Left forelimb (tissue), 1 donor: ENCODE data around the gene MRPS15.
"Not testable (repeated sequence)": the region's sequence is repeated elsewhere in the genome, so short reads cannot be mapped to it uniquely, and the experiment has no call there.

ENCODE experiments used
- DNase-seq: peaks from one replicate; pipeline ENCODE4 v3.0.0-alpha.2; 2018; ENCODE audit warnings: low spot score

The MRPS15 gene

DNA sequence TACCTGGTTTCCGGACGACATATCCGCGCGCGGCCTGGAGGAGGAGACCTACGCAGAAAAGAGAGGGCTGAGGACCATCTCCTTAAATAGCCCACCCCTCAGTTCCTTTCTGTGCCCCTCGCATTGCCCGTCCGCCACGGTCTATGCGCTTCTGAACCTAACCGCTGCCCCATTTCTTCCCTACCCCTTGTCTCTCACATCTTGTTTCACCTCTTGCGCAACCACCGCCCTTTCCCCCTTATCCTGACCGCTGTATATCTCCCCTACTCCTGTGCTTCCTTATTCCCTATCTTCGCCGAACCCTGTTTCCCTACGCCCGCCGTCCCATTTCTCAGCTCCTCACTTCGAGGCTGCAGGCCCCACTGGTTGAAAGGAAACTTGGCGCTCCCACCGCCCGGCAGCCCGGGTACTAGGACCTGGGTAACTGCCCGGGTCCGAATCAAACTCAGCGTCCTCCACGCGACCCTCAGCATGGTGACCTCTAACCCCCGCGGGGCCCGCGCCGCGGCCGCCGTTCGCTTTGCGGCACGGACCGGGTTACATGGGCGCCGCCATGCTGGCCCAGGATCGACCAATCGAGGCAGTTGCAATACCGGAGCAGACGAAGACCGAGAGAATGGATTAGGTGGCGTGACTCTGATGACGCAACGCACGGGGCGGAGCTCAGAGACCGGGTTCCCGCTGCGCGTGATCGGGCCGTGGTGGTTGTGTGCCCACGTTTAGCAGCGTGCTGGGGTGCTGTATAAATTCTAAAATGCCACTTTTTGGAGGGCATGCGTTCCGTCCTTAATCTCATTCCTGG, at the start of gene MRPS15:
Gene MRPS15, minus strand, starts transcription at position 582 of the 802 bp plus-strand sequence. Its CDS starts 109 bp downstream, at position 473.
- peak; percentile 94 for DNase-seq

DNA sequence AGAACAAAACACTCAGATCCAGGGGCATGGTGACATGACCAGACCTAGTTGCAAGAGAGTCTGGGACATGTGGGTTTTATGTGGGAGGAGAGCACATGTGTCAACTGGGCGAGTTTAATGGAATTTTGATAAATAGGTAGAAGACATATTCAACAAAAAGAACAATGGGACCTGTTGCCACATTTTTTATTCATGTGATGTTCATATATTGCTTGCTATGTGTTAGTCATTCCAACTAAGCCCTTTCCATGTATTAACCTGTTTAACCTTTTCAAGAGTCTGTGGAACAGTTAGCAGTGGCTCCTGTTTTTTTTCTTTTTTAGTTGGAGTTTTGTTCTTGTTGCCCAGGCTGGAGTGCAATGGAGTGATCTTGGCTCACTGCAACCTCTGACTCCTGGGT, 48.7 kb upstream of the MRPS15 start:
- no peak for DNase-seq

DNA sequence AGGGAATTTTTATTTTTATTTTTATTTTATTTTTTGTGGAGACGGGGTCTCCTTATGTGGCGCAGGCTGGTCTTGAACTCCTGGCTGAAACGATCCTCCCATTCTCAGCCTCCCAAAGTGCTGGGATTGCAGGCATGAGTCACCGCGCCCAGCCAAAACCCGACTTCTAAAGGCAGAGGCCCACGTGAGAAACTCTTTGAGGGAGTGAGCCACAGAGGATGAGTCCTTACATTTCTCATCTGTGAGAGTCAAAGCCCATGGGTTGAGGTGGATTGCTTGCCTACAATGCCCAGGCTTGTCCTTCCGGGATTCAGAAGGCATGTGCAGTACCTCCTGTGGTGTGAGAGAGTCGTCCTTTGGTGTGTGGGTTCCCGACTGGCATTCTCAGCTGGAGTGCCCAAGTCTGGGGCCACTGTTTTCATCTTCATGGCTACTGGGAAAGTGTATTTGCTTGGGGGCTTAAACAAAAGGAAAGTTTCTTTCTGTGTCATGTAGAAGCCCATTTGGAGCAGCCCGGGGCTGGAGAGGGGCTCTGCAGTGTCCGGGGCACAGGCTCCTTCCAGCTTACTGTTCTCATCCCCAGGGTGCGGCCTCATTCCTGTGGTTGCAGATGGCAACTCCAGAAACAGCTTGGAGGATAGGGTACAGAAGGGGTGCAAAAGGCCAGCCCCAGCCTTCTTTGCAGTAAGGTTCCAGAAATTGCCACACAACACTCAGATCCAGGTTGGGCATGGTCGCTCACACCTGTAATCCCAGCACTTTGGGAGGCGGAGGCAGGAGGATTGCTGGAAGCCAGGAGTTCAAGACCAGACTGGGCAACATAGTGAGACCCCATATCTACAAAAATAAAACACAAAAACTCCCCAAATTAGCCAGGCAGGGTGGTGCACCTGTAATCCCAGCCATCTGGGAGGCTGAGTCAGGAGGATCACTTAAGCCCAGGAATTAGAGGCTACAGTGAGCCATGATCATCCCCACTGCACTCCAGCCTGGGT, 47.9 kb upstream of the MRPS15 start:
- peak; percentile 33 for DNase-seq

DNA sequence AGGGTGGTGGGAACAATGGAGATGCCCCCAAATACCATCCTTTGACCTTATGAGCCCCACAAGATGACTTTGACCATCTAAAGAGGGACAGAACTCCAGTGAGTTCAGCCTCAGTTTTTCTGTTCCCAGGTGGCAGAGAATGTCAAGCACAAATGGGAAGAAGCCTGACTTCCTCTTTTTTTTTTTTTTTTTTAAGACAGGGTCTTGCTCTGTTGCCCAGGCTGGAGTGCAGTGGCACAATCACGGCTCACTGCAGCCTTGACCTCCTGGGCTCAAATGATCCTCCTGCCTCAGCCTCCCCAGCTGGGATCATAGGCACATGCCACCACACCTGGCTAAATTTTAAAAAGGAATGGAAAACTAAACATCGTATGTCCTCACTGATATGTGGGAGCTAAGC, 47.0 kb upstream of the MRPS15 start:
- DNase-seq = peak; percentile 25

DNA sequence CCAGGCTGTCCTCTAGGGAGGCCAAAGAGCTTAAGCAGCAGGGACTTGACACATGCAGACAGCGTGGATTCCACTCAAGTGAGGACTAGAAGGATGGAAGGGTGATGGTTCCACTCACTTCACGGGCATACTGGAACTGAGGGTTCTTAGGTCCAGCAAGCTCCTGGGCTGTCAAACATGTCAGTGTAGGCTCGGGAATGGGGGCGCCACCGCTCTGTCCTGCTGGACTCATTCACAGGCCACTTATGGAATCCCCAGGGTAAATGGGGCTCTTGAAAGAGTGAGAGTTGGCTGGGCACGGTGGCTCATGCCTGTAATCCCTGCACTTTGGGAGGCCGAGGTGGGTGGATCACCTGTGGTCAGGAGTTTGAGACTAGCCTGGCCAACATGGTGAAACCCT, 46.2 kb upstream of the MRPS15 start:
- no peak for DNase-seq

DNA sequence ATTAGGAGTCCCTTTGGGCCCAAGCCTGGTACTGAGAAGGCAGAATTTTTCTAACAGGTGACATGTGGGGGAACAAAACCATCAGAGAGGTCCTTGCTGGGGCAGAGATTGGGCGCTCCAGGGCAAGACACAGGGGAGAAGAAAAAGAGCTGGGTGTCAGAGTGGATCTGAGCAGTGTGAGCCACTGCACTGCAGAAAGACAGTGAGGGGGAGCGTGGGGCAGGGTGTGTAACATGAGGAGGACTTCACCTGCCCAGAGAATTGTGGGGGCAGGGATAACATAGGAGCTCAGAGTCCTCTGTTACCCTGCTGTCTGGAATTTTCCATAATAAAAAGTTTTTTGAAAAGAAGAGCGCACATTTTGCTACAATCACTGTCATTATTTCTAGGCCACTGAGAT, 44.1 kb upstream of the MRPS15 start:
- no peak for DNase-seq

DNA sequence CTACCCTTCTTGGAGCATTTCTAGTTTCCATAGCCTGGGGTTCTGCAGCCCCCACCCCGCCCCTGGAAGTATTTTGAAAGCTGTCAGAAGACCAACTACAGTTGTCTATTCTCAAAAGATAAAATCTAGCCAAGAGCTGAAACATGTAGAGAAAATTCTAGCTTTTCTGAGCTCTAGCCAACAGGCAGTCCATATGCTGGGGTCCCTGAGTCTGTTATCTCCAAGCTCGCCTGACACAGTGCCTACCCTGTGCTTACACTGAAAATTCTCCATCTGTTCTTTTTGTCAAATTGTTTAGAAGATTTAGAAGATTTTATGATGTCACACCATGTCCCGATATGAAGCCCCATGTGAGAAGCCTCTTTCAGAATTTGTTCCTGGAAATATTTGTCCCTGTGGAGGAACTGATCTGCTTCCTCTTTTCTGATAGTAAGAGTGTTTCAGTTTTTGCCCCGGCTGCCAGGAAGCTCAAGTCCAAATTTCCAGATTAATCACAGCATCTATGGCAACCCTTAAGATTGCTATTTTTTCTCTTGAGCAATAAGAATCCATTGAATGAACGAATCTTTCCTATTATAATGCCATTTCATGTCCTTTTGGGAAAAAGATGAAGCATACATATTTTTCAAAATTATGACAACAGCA, 42.2 kb upstream of the MRPS15 start:
- peak; percentile 14 for DNase-seq

DNA sequence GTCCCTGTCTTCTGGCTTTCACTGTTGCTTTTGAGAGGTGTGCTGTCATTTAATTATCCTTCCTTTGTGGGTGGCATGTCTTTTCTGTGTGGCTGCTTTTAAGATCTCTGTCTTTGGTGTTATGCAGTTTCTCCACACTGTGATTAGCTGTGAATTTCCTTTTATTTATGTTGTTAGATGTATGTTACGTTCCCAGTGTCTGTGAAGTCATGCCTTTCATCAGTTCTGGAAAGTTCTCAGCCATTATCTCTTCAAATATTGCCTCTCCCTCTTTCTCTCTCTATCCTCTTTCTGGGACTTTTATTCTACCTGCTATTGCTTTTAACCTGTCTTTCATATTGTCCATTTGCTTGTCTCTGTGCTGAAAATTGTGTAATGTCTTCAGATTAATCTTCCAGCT, 39.5 kb upstream of the MRPS15 start:
- no peak for DNase-seq

DNA sequence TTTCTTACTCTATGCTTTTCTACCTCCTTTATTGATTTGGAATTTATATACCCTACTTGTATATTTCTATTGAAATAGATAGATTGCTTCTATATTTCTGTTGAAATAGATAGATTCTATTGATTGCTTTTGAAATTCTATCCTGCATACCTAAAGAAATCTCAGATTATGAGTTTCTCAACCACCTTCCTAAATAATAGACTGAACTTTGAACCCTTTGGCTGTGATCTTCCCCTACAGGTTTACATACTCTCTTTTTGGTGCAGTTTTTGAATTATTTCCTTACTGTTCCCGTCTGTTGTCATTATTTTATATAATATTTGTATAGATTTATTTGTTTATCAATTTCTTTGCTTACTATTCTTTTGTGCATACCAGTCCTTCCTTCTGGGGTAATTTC, 39.0 kb upstream of the MRPS15 start:
- DNase-seq = no peak

DNA sequence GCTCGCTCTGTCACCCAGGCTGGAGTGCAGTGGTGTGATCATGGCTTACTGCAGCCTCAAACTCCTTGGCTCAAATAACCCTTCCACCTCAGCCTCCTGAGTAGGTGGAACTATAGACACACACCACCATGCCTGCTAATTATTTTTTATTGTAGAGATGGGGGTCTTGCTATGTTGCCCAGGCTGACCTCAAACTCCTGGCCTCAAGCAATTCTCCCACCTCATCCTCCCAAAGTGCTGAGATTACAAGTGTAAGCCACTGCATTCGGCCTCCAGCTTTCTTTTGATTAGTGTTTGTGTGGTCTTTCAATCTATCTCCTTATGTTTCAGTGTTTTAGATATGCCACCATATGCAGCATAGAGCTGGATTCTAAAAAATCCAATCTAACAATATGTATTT, 38.4 kb upstream of the MRPS15 start:
- no peak for DNase-seq

DNA sequence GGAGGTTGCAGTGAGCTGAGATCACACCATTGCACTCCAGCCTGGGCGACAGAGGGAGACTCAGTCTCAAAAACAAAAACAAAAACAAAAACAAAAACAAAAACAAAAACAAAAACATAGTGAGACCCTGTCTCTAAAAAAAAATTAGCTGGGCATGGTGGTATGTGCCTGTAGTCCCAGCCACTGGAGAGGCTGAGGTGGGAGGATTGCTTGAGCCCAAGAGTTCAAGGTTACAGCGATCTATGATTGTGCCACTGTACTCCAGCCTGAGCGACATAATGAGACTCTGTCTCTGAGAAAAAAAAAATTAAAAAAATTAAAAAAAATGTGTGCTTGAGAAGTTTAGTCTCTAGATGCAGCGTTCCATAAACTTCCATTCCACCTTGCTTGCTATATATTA, 37.7 kb upstream of the MRPS15 start:
- not testable (repeated sequence) for DNase-seq

DNA sequence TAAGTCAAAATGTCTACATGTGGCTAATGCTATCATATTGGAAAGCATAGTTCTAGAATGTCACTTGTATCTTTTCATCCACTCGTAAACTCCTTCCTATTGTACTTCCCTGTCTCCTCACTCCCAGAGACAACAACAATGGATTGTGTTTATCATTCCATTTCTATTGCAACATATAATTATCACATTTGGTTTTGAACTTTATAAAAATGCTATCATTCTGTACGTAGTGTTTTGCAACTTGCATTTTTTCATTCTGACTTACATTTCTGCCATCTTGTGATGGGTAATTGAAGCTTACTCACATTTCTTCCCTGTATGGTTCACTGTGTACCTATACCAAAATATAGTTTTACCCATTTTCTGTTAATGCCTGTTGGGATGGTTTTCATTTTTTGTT, 33.0 kb upstream of the MRPS15 start:
- DNase-seq = no peak

DNA sequence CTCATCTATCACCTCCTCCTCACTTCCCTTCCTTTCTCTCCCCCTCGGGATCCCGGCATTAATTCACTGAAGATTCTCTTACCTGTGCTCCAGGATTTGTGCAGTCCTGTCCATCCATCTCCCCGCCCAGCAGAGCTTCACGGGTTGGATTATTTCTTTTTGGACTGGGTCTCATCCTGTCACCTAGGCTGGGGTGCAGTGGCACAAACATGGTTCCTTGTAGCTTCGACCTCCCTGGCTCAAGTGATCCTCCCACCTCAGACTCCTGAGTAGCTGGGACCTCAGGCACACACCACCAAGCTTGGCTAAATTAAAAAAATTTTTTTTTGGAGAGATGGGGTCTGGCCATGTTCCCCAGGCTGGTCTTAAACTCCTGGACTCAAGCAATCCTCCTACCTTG, 30.8 kb upstream of the MRPS15 start:
- DNase-seq = no peak

DNA sequence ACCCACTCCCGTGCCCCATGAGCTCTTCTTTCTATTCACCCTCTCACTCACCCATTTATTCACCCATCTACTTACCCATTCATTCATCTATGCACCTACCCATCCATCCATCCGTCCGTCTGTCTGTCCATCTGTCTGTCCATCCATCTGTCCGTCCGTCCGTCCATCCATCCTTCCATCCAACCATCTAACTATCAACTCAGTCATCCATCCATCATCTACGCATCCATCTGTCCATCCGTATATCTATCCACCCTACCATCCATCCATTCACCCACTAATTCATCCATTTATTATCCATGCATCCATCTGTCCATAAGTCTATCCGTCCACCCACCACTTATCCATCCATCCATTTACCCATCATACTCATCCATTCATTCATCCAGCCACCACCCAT, 29.3 kb upstream of the MRPS15 start:
- no peak for DNase-seq

DNA sequence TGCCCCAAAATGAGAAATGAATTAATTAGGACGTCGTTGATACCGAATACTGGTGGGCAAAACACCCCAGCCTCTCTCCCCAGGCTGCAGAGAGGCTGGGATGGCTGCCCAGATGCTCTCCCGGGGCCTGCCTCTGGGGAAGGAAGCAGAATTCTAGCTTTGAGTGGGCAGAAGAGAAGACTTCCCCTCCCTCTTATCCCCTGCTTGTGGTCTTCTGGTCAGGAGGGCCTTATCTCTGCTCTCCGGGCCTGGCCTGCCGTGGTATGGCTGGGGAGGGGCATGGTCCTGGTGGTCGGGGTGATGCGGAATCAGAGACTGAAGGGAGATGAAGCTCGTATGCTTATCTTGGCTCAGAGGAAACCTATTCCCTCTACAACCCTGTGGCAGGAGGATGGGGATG, 28.3 kb upstream of the MRPS15 start:
- no peak for DNase-seq

DNA sequence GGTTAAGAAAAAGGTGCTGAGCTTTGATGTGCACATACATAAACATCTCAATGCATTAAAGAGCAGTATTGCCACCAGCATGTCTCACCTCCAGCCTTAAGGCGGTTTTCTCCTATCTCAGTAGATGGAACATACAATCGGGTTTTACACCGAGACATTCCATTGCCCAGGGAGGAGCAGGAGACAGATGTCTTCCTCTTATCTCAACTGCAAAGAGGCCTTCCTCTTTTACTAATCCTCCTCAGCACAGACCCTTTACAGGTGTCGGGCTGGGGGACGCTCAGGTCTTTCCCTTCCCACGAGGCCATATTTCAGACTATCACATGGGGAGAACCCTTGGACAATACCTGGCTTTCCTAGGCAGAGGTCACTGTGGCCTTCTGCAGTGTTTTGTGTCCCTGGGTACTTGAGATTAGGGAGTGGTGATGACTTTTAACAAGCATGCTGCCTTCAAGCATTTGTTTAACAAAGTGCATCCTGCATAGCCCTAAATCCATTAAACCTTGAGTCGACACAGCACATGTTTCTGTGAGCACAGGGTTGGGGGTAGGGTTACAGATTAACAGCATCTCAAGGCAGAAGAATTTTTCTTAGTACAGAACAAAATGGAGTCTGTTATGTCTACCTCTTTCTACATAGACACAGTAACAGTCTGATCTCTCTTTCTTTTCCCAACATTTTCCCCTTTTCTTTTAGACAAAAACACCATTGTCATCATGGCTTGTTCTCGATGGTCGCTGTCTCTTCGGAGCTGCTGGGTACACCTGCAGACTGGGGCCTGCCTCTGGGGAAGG, 25.3 kb upstream of the MRPS15 start:
- DNase-seq = not testable (repeated sequence)

DNA sequence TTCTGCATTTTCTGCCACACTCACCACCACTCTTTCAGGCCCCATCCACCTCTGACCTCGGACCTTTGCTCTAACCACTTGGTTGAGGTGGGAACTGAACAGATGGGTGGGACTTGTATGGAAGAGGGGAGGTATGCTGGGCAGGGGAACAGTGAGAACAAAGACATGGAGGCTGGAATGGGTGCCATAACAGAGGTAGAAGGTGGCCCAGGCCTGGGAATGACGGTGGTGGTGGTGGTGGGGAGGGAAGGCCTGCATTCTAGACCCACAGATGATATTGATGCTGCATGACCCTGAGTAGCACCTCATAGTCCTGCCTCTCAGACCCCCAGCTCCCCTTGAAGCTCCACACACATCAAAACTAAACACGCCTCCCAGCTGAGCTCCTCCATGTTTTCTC, 23.7 kb upstream of the MRPS15 start:
- DNase-seq = no peak

DNA sequence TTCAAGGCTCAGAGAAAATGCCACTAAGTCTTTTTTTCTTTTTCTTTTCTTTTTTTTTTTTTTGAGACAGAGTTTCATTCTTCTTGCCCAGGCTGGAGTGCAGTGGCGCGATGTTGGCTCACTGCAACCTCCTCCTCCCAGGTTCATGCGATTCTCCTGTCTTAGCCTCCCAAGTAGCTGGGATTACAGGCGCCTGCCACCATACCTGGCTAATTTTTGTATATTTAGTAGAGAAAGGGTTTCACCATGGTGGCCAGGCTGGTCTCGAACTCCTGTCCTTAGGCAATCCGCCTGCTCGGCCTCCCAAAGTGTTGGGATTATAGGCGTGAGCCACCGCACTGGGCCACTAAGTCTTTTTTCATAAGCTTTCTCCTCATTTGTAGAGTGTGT, 23.1 kb upstream of the MRPS15 start:
- DNase-seq = not testable (repeated sequence)

DNA sequence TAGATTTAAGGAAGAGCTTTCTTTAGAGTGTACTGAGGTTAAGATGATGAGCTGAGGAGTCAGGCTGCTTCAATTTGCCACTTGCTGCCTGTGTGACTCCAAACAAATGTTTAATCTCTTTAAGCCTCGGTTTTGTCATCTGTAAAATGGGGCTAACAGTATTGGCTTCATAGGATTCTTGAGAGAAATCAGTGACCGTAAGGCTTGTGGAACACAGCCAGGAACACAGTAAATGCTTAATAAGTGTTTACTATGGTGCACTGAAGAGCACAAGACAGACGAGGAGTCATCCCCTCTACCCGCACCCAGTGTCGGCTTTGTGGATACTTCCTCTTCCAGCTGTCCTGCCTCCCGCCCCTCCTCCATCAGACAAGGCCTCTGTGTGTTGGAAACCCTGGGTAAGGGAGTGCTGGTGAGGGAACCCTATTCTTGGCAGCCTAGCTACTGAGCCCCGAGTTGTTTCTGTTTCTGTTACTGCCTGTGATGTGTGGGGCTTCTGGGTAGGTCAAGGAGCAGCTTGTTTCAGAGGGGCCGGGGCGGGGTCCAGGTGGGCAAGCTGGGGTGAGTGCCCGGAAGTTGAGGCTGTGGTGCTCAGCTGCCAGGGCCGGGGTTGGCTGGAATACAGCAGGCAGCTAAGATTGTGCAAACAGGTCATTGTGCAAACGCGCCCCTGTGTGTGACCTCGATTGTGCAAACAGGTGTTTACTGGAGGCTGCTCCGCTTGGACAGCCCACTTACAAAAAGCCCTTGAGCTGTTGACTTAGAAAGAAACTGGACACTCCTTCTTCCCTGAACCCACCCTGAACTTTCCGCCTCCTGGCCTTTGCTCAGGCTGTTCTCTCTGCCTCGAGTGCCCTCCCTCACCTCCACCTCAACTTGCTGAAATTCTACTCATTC, 22.5 kb upstream of the MRPS15 start:
- no peak for DNase-seq

DNA sequence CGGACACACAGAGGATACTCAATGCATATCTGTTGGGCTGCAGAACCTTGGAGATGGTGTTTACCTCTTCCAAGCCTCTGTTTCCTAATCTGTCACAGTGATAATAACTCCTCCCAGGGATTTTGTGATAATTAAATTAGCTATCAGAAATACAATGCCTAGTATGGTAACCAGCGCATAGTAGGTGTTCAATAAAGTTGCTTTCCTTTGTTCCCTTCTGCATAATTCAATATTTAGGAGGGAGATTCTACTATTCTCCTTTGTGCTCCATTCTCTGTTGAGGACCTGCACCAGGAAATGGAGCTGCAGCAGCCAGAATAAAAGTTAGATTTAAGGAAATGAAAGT, 21.9 kb upstream of the MRPS15 start:
- DNase-seq = no peak

DNA sequence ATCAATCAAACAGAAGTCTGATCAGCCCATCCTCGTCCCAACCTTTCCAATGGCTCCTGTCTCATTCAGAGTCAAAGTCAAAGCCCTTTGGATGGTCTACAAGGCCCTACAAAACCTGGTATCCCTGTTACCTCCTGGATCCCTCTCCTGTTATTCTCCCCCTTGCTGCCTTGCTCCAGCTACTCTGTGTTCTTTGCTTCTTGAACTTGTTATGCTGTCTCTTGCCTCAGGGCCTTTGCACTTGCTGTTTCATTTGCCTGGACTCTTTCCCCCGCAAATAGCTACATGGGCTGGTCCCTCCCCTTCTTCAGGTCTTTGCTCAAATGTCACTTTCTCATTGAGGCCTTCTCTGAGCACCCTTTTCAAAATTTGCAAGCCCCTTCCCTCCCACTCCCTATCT, 19.9 kb upstream of the MRPS15 start:
- no peak for DNase-seq
